Liver (tissue), 9 donors: ENCODE measurements around the gene CD34. TPM values are rescaled to one million over a fixed set of nuclear protein-coding genes. Genes with fewer than 3 reads are reported as not detected.

Source experiments
- DNase-seq: peaks from one replicate; pipeline ENCODE4 v3.0.0-alpha.2; 2017; ENCODE audit warnings: low spot score
- H3K27ac ChIP-seq, 2 donors: one replicate each; pipeline ENCODE4 v1.7.0; 2013; ENCODE audit warnings: inconsistent platforms in 2 of 2, low read length in 2 of 2, control low read depth in 1 of 2, low read depth in 1 of 2, mild to moderate bottlenecking in 1 of 2
- H3K27me3 ChIP-seq, 4 donors: one replicate each; pipeline versions ENCODE4 v1.6.1 to v1.7.0; 2013; ENCODE audit warnings: low read length in 3 of 4, inconsistent platforms in 1 of 4, mild to moderate bottlenecking in 1 of 4, moderate library complexity in 1 of 4; ENCODE audit not compliant: control insufficient read depth in 4 of 4, insufficient read depth in 4 of 4
- H3K36me3 ChIP-seq, 4 donors: one replicate each; pipeline versions ENCODE4 v1.6.1 to v1.7.0; 2013; ENCODE audit warnings: low read length in 3 of 4, mild to moderate bottlenecking in 3 of 4, low read depth in 1 of 4, moderate library complexity in 1 of 4; ENCODE audit not compliant: control insufficient read depth in 4 of 4, insufficient read depth in 3 of 4
- H3K4me1 ChIP-seq, 4 donors: one replicate each; pipeline versions ENCODE4 v1.6.1 to v1.7.0; 2013; ENCODE audit warnings: low read length in 3 of 4, mild to moderate bottlenecking in 3 of 4, moderate library complexity in 1 of 4; ENCODE audit not compliant: control insufficient read depth in 4 of 4, insufficient read depth in 4 of 4
- H3K4me3 ChIP-seq, 3 donors: one replicate each; pipeline versions ENCODE4 v1.6.1 to v1.7.0; 2013; ENCODE audit warnings: low read length in 3 of 3, control low read depth in 1 of 3, low read depth in 1 of 3, mild to moderate bottlenecking in 1 of 3
- H3K9ac ChIP-seq, 2 donors: one replicate each; pipeline ENCODE4 v1.7.0; 2013; ENCODE audit warnings: low read length in 2 of 2, mild to moderate bottlenecking in 2 of 2, moderate library complexity in 2 of 2, control low read depth in 1 of 2, low read depth in 1 of 2
- H3K9me3 ChIP-seq, 4 donors: one replicate each; pipeline versions ENCODE4 v1.6.1 to v1.7.0; 2013; ENCODE audit warnings: low read length in 3 of 4; ENCODE audit not compliant: control insufficient read depth in 4 of 4
- EGR1 ChIP-seq, 2 donors: IDR thresholded peaks; 2 replicates each; pipeline ENCODE4 v1.6.1; 2016 to 2018; ENCODE audit warnings: antibody characterized with exemption in 2 of 2, low read depth in 2 of 2
- FOXA1 ChIP-seq: IDR thresholded peaks from 2 replicates; pipeline ENCODE4 v1.6.1; 2016; ENCODE audit warnings: antibody characterized with exemption
- FOXA2 ChIP-seq: IDR thresholded peaks from 2 replicates; pipeline ENCODE4 v1.6.1; 2016; ENCODE audit warnings: antibody characterized with exemption
- GABPA ChIP-seq, 2 donors: IDR thresholded peaks in 1 of 2; conservative IDR thresholded peaks in 1 of 2; 2 replicates each; pipeline ENCODE4 v1.6.1; 2016; ENCODE audit warnings: antibody characterized with exemption in 2 of 2, mild to moderate bottlenecking in 1 of 2, moderate library complexity in 1 of 2
- HNF4A ChIP-seq, 2 donors: conservative IDR thresholded peaks; 2 replicates each; pipeline ENCODE4 v1.6.1; 2016; ENCODE audit warnings: antibody characterized with exemption in 2 of 2, mild to moderate bottlenecking in 2 of 2
- RAD21 ChIP-seq, 2 donors: IDR thresholded peaks; 2 replicates each; pipeline ENCODE4 v1.6.1; 2016; ENCODE audit warnings: antibody characterized with exemption in 2 of 2, mild to moderate bottlenecking in 2 of 2
- RXRA ChIP-seq, 2 donors: IDR thresholded peaks; 2 replicates each; pipeline ENCODE4 v1.6.1; 2017 to 2018; ENCODE audit warnings: antibody characterized with exemption in 2 of 2, mild to moderate bottlenecking in 1 of 2
- SP1 ChIP-seq: IDR thresholded peaks from 2 replicates; pipeline ENCODE4 v1.6.1; 2018; ENCODE audit warnings: antibody characterized with exemption, mild to moderate bottlenecking
- TAF1 ChIP-seq: conservative IDR thresholded peaks from 2 replicates; pipeline ENCODE4 v1.6.1; 2016; ENCODE audit warnings: antibody characterized with exemption, mild to moderate bottlenecking
- YY1 ChIP-seq: IDR thresholded peaks from 2 replicates; pipeline ENCODE4 v1.6.1; 2016; ENCODE audit warnings: antibody characterized with exemption, mild to moderate bottlenecking
- WGBS: extraction: QIAGEN DNeasy Blood & Tissue Kit; methylation state at CpG from one replicate; pipeline ENCODE4 v1.1.7; 2013; 5-methylcytosine and 5-hydroxymethylcytosine counted together
- polyA plus RNA-seq, 2 donors: library from polyadenylated mRNA; stranded (reverse) in 1 of 2; unstranded in 1 of 2; fragments of 200-250 nt in 1 of 2; fragments of >200 nt in 1 of 2; fragmentation: Nextera tagmentation in 1 of 2; extraction: Ambion mirVana in 1 of 2; gene quantifications; one replicate each; pipeline versions ENCODE4 v1.2.1 to v1.2.3, GENCODE V29; 2013 to 2015
- total RNA-seq, 2 donors: library from RNA; depleted of rRNA; stranded (reverse); fragments of >200 nt; gene quantifications; one replicate each; pipeline ENCODE4 v1.2.3, GENCODE V29; 2014
- TF ChIP-seq, protein P1 (sequence below): IDR thresholded peaks from 2 replicates; pipeline ENCODE4 v1.6.1; 2016; ENCODE audit warnings: antibody characterized with exemption
- TF ChIP-seq, protein P2 (sequence below): IDR thresholded peaks from 2 replicates; pipeline ENCODE4 v1.6.1; 2016; ENCODE audit warnings: antibody characterized with exemption
- TF ChIP-seq, protein P3 (sequence below): fragments of 150-350 bp; IDR thresholded peaks from 2 replicates; pipeline ENCODE4 v1.5.1; 2017; ENCODE audit warnings: improper control_type of control experiment, low read depth, low read length; ENCODE audit not compliant: missing input control
- TF ChIP-seq, protein P4 (sequence below): IDR thresholded peaks from 2 replicates; pipeline ENCODE4 v1.6.1; 2016; ENCODE audit warnings: antibody characterized with exemption, mild to moderate bottlenecking
- donor health status: healthy.
- donor health status: healthy.
- donor health status: healthy.
- donor health status: healthy.
- donor health status: healthy.

The CD34 gene
- total and polyA plus RNA-seq, 4 donors = 1.5 to 4.0 (median 1.8) TPM

DNA sequence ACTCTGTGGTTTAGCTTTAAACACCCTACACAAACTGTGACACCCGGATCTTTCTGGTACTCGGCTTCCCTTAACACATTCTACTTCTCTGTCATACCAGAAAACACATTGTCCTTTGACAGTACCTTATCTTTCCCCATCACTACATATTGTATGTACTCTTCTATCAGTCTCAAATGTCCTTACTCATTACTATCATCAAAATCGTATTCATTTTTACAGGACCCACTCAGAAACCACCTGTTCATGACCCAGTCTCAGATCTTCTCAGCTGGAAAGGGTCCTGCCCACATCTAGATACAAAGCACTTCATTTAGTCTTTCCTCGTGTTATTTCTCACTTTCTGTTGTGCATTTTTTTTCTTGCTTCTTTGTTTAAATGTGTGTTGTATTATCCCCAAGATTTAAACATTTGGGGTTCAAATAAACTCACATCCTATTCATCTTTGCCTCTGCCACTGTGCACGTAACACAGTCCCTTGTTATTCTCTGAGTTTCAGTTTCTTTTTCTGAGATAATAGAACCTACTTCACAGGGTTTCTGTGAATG lies 27.7 kb downstream of the CD34 start:
- peak overlapping the region in 2 of 3 donors; percentile 11 to 35 for H3K4me3 ChIP-seq
- H3K9ac ChIP-seq = peak overlapping the region; percentile 16 to 44
- H3K4me1 ChIP-seq = peaks cover 0 to 25% (median 8%) of the 10 kb centered on the region in 4 donors
- no peaks in the 10 kb centered on the region for H3K9me3 ChIP-seq
- DNase-seq = no peak
- peak overlapping the region; percentile 39 to 60 for H3K27ac ChIP-seq
- H3K36me3 ChIP-seq = no peaks in the 10 kb centered on the region
- 53% methylated on average over 5 of the region's 5 CpGs for WGBS
- TF ChIP-seq, protein P1, sequence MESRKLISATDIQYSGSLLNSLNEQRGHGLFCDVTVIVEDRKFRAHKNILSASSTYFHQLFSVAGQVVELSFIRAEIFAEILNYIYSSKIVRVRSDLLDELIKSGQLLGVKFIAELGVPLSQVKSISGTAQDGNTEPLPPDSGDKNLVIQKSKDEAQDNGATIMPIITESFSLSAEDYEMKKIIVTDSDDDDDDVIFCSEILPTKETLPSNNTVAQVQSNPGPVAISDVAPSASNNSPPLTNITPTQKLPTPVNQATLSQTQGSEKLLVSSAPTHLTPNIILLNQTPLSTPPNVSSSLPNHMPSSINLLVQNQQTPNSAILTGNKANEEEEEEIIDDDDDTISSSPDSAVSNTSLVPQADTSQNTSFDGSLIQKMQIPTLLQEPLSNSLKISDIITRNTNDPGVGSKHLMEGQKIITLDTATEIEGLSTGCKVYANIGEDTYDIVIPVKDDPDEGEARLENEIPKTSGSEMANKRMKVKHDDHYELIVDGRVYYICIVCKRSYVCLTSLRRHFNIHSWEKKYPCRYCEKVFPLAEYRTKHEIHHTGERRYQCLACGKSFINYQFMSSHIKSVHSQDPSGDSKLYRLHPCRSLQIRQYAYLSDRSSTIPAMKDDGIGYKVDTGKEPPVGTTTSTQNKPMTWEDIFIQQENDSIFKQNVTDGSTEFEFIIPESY = peak; percentile 15
- TF ChIP-seq SP1 = no peak
- no peak for TF ChIP-seq RXRA (IDR thresholded peaks at IDR 0.05)
- no peaks in the 10 kb centered on the region for H3K27me3 ChIP-seq

DNA sequence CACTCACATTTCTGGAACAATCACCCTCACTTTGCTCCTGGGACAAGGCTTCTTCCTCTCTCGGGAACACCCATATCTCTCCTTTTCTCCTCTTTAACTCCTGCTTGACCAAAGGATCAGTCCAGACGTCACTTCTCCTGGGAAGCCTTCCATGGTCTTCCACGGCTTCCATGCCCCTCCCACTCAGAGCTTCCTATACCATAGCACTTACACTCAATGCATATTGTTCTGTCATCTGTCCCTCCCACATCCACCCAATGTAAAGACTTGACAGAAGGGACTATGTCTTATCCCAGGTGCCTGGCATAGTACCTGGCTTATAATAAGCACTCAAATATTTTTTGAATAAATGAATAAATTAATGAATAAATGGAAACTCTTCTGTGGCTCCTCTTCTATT lies 28.2 kb downstream of the CD34 start:
- Histone ChIP-seq H3K36me3 (no peaks in the 10 kb centered on the region), H3K27ac (no peak overlapping the region), H3K27me3 (no peaks in the 10 kb centered on the region), H3K4me1 (peaks cover 0 to 25% (median 8%) of the 10 kb centered on the region in 4 donors), H3K9ac (no peak overlapping the region), H3K9me3 (no peaks in the 10 kb centered on the region), H3K4me3 (no peak overlapping the region)
- WGBS = 72% methylated on average over 3 of the region's 3 CpGs
- no peak for DNase-seq
- no peak for TF ChIP-seq GABPA (IDR thresholded peaks at IDR 0.05 in 1 of 2, conservative IDR thresholded peaks at IDR 0.05 in 1 of 2)
- TF ChIP-seq RAD21 (IDR thresholded peaks at IDR 0.05) = no peak
- TF ChIP-seq FOXA2 = no peak
- no peak for TF ChIP-seq FOXA1
- TF ChIP-seq, protein P2, sequence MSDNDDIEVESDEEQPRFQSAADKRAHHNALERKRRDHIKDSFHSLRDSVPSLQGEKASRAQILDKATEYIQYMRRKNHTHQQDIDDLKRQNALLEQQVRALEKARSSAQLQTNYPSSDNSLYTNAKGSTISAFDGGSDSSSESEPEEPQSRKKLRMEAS = no peak
- TF ChIP-seq HNF4A (conservative IDR thresholded peaks at IDR 0.05) = no peak
- no peak for TF ChIP-seq SP1
- TF ChIP-seq, protein P1 = no peak
- TF ChIP-seq, protein P3, sequence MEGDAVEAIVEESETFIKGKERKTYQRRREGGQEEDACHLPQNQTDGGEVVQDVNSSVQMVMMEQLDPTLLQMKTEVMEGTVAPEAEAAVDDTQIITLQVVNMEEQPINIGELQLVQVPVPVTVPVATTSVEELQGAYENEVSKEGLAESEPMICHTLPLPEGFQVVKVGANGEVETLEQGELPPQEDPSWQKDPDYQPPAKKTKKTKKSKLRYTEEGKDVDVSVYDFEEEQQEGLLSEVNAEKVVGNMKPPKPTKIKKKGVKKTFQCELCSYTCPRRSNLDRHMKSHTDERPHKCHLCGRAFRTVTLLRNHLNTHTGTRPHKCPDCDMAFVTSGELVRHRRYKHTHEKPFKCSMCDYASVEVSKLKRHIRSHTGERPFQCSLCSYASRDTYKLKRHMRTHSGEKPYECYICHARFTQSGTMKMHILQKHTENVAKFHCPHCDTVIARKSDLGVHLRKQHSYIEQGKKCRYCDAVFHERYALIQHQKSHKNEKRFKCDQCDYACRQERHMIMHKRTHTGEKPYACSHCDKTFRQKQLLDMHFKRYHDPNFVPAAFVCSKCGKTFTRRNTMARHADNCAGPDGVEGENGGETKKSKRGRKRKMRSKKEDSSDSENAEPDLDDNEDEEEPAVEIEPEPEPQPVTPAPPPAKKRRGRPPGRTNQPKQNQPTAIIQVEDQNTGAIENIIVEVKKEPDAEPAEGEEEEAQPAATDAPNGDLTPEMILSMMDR = no peak
- no peak for TF ChIP-seq RXRA (IDR thresholded peaks at IDR 0.05)
- TF ChIP-seq TAF1 = no peak
- no peak for TF ChIP-seq EGR1 (IDR thresholded peaks at IDR 0.05; ENCODE audit: low read depth in 2 of 2)
- TF ChIP-seq YY1 = no peak
- TF ChIP-seq, protein P4, sequence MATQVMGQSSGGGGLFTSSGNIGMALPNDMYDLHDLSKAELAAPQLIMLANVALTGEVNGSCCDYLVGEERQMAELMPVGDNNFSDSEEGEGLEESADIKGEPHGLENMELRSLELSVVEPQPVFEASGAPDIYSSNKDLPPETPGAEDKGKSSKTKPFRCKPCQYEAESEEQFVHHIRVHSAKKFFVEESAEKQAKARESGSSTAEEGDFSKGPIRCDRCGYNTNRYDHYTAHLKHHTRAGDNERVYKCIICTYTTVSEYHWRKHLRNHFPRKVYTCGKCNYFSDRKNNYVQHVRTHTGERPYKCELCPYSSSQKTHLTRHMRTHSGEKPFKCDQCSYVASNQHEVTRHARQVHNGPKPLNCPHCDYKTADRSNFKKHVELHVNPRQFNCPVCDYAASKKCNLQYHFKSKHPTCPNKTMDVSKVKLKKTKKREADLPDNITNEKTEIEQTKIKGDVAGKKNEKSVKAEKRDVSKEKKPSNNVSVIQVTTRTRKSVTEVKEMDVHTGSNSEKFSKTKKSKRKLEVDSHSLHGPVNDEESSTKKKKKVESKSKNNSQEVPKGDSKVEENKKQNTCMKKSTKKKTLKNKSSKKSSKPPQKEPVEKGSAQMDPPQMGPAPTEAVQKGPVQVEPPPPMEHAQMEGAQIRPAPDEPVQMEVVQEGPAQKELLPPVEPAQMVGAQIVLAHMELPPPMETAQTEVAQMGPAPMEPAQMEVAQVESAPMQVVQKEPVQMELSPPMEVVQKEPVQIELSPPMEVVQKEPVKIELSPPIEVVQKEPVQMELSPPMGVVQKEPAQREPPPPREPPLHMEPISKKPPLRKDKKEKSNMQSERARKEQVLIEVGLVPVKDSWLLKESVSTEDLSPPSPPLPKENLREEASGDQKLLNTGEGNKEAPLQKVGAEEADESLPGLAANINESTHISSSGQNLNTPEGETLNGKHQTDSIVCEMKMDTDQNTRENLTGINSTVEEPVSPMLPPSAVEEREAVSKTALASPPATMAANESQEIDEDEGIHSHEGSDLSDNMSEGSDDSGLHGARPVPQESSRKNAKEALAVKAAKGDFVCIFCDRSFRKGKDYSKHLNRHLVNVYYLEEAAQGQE = no peak
